IMR-90 (cell line): ENCODE results near the gene PCAT6. TPM values are rescaled to one million over a fixed set of nuclear protein-coding genes. Genes with fewer than 3 reads are reported as not detected.

Source experiments
- ATAC-seq: fragments of 200-7000 bp; cut with Tn5 transposase; 2 replicates; pipeline ENCODE4 v1.9.1; 2020; ENCODE audit warnings: low read depth, mild to moderate bottlenecking, moderate library complexity
- BruUV-seq: library from RNA; stranded (reverse); fragments of 400-500 nt; replicated peaks from 2 replicates; lab custom pipeline; 2021; lab: Mats Ljungman, UMichigan
- CTCF ChIA-PET: fragments of 300-600 bp; formaldehyde crosslinking; extraction: SDS; loops from one replicate; lab custom pipeline; 2021; ENCODE audit warnings: antibody characterized with exemption; lab: Yijun Ruan, JAX
- POLR2A ChIA-PET: fragments of 300-600 bp; sonication (Branson Sonifier 250); formaldehyde crosslinking; loops from one replicate; lab custom pipeline; 2022; ENCODE audit warnings: antibody characterized with exemption; ENCODE audit not compliant: unreplicated experiment; lab: Charles Lee
- DNase-seq: peaks from one replicate; pipeline ENCODE4 v3.0.0; 2013
- H2AFZ ChIP-seq: replicated peaks from 2 replicates; pipeline ENCODE3; 2013; ENCODE audit warnings: low read length, mild to moderate bottlenecking; ENCODE audit not compliant: poor library complexity
- H2AK5ac ChIP-seq: 2 replicates; pipeline ENCODE4 v1.6.1; 2013; ENCODE audit warnings: low read depth, low read length, inconsistent platforms
- H2AK9ac ChIP-seq: replicated peaks from 2 replicates; pipeline ENCODE3; 2013; ENCODE audit warnings: mild to moderate bottlenecking, low read depth, low read length, moderate library complexity; ENCODE audit not compliant: poor library complexity
- H2BK120ac ChIP-seq: 2 replicates; pipeline ENCODE4 v1.6.1; 2013; ENCODE audit warnings: low read depth, low read length, inconsistent platforms
- H2BK15ac ChIP-seq: 3 replicates; pipeline ENCODE4 v1.6.1; 2013; ENCODE audit warnings: low read depth, low read length, inconsistent platforms
- H2BK20ac ChIP-seq: 2 replicates; pipeline ENCODE4 v1.6.1; 2013; ENCODE audit warnings: low read depth, mild to moderate bottlenecking, inconsistent platforms, low read length, moderate library complexity
- H2BK5ac ChIP-seq: 2 replicates; pipeline ENCODE4 v1.6.1; 2013; ENCODE audit warnings: mild to moderate bottlenecking, low read depth, low read length, inconsistent platforms; ENCODE audit not compliant: poor library complexity, severe bottlenecking
- H3K14ac ChIP-seq: replicated peaks from 2 replicates; pipeline ENCODE4 v1.6.1; 2013; ENCODE audit warnings: low read depth, low read length, inconsistent platforms
- H3K18ac ChIP-seq: 2 replicates; pipeline ENCODE4 v1.6.1; 2013; ENCODE audit warnings: low read depth, low read length, control low read depth
- H3K23ac ChIP-seq: 2 replicates; pipeline ENCODE4 v1.6.1; 2013; ENCODE audit warnings: low read depth, low read length, inconsistent platforms
- H3K27ac ChIP-seq: 2 replicates; pipeline ENCODE4 v1.5.1; 2013; ENCODE audit warnings: mild to moderate bottlenecking, control low read depth, low read length; ENCODE audit not compliant: insufficient read depth
- H3K27me3 ChIP-seq: 2 replicates; pipeline ENCODE4 v1.6.1; 2013; ENCODE audit warnings: low read length; ENCODE audit not compliant: control insufficient read depth, insufficient read depth
- H3K36me3 ChIP-seq: 2 replicates; pipeline ENCODE4 v1.6.1; 2013; ENCODE audit warnings: low read length, mixed read lengths; ENCODE audit not compliant: control insufficient read depth, insufficient read depth
- H3K4ac ChIP-seq: 2 replicates; pipeline ENCODE4 v1.6.1; 2013; ENCODE audit warnings: low read depth, low read length, inconsistent platforms
- H3K4me1 ChIP-seq: 2 replicates; pipeline ENCODE4 v1.6.1; 2013; ENCODE audit warnings: low read length, mixed read lengths; ENCODE audit not compliant: control insufficient read depth, insufficient read depth
- H3K4me2 ChIP-seq: 2 replicates; pipeline ENCODE4 v1.6.1; 2013; ENCODE audit warnings: low read depth, mild to moderate bottlenecking, control low read depth, low read length, moderate library complexity
- H3K4me3 ChIP-seq: 2 replicates; pipeline ENCODE4 v1.5.1; 2013; ENCODE audit warnings: low read depth, mild to moderate bottlenecking, control low read depth, low read length, moderate library complexity; ENCODE audit not compliant: insufficient read depth
- H3K56ac ChIP-seq: 2 replicates; pipeline ENCODE4 v1.6.1; 2013; ENCODE audit warnings: low read length, inconsistent platforms; ENCODE audit not compliant: insufficient read depth; ENCODE audit errors: extremely low read depth
- H3K79me1 ChIP-seq, 2 experiments: 2 replicates each; pipeline ENCODE4 v1.6.1; 2013; ENCODE audit warnings: low read length in 2 of 2, inconsistent platforms in 1 of 2, low read depth in 1 of 2
- H3K9ac ChIP-seq: 2 replicates; pipeline ENCODE4 v1.6.1; 2013; ENCODE audit warnings: low read depth, low read length, control low read depth
- H3K9me1 ChIP-seq: 2 replicates; pipeline ENCODE4 v1.6.1; 2013; ENCODE audit warnings: low read length, inconsistent platforms; ENCODE audit not compliant: insufficient read depth
- H3K9me3 ChIP-seq: 2 replicates; pipeline ENCODE4 v1.6.1; 2013; ENCODE audit warnings: low read length; ENCODE audit not compliant: control insufficient read depth, insufficient read depth
- H4K20me1 ChIP-seq: 2 replicates; pipeline ENCODE4 v1.6.1; 2013; ENCODE audit warnings: low read length, inconsistent platforms; ENCODE audit not compliant: insufficient read depth
- H4K5ac ChIP-seq: 2 replicates; pipeline ENCODE4 v1.6.1; 2013; ENCODE audit warnings: mild to moderate bottlenecking, low read depth, low read length, control low read depth
- H4K8ac ChIP-seq, 2 experiments: 2 replicates each; pipeline ENCODE4 v1.6.1; 2013; ENCODE audit warnings: low read depth in 2 of 2, low read length in 2 of 2, control low read depth in 1 of 2, inconsistent platforms in 1 of 2
- H4K91ac ChIP-seq: 2 replicates; pipeline ENCODE4 v1.6.1; 2013; ENCODE audit warnings: low read depth, low read length, inconsistent platforms; ENCODE audit not compliant: insufficient read depth
- BHLHE40 ChIP-seq: fragments of 150-350 bp; IDR thresholded peaks from 2 replicates; pipeline ENCODE4 v1.6.1; 2016; ENCODE audit warnings: mild to moderate bottlenecking, low read depth, low read length
- CEBPB ChIP-seq: IDR thresholded peaks from 2 replicates; pipeline ENCODE4 v1.6.1; 2012; ENCODE audit warnings: low read depth, low read length, improper control_type of control experiment
- CTCF ChIP-seq: conservative IDR thresholded peaks from 2 replicates; pipeline ENCODE4 v1.5.1; 2012; ENCODE audit warnings: mild to moderate bottlenecking, low read depth, low read length, improper control_type of control experiment
- FOS ChIP-seq: fragments of 150-350 bp; IDR thresholded peaks from 2 replicates; pipeline ENCODE4 v1.6.1; 2016; ENCODE audit warnings: low read depth, low read length
- MAZ ChIP-seq: IDR thresholded peaks from 2 replicates; pipeline ENCODE4 v1.6.1; 2012; ENCODE audit warnings: low read depth, mild to moderate bottlenecking, low read length, improper control_type of control experiment, moderate library complexity, borderline replicate concordance
- MXI1 ChIP-seq: IDR thresholded peaks from 2 replicates; pipeline ENCODE4 v1.6.1; 2012; ENCODE audit warnings: low read depth, mild to moderate bottlenecking, low read length, moderate library complexity, borderline replicate concordance
- NFE2L2 ChIP-seq: fragments of 150-350 bp; IDR thresholded peaks from 2 replicates; pipeline ENCODE4 v1.6.1; 2016; ENCODE audit warnings: low read depth, mild to moderate bottlenecking, low read length
- RAD21 ChIP-seq: IDR thresholded peaks from 2 replicates; pipeline ENCODE4 v1.6.1; 2012; ENCODE audit warnings: low read length, improper control_type of control experiment
- RCOR1 ChIP-seq: IDR thresholded peaks from 2 replicates; pipeline ENCODE4 v1.6.1; 2012; ENCODE audit warnings: mild to moderate bottlenecking, low read length, improper control_type of control experiment; ENCODE audit not compliant: insufficient replicate concordance
- RFX5 ChIP-seq: IDR thresholded peaks from 2 replicates; pipeline ENCODE4 v1.8.0; 2012; ENCODE audit warnings: low read depth, mild to moderate bottlenecking, low read length, moderate library complexity
- SMC3 ChIP-seq: fragments of 150-350 bp; IDR thresholded peaks from 2 replicates; pipeline ENCODE4 v1.6.1; 2016; ENCODE audit warnings: low read depth, mild to moderate bottlenecking, antibody characterized with exemption, low read length, moderate library complexity
- USF2 ChIP-seq: fragments of 150-350 bp; IDR thresholded peaks from 2 replicates; pipeline ENCODE4 v1.6.1; 2017; ENCODE audit warnings: mild to moderate bottlenecking, antibody characterized with exemption, low read length, low read depth
- WGBS, 2 experiments: methylation state at CpG; one replicate each; pipeline versions ENCODE4 v1.1.5 to v1.1.7; 2013; ENCODE audit warnings: missing lambda C conversion rate in 2 of 2; ENCODE audit not compliant: insufficient read length in 1 of 2; ENCODE audit errors: extremely low coverage in 2 of 2; 5-methylcytosine and 5-hydroxymethylcytosine counted together
- dilution Hi-C: fragments of 300-500 bp; cut with HindIII; formaldehyde crosslinking; loops from one replicate; pipeline ENCODE4 v1.14.3; 2018; ENCODE audit warnings: low sequenced_read_pairs; ENCODE audit not compliant: unreplicated experiment
- in situ Hi-C: fragments of 300-500 bp; cut with MboI; formaldehyde crosslinking; loops from 3 replicates; pipeline ENCODE4 v1.14.3; 2019; ENCODE audit warnings: low sequenced_read_pairs, inconsistent platforms, mixed read lengths
- intact Hi-C: fragments of 100-400 bp; cut with micrococcal nuclease; formaldehyde crosslinking; loops from 2 replicates; pipeline ENCODE4 v1.10.0; 2022
- polyA plus RNA-seq, 3 experiments: library from polyadenylated mRNA; depleted of rRNA; stranded (reverse); fragments of >200 nt; gene quantifications; 2 replicates each; pipeline ENCODE4 v1.2.3, GENCODE V29; 2012; ENCODE audit warnings: low replicate concordance in 1 of 3
- total RNA-seq: library from RNA; depleted of rRNA; stranded (reverse); fragments of >200 nt; gene quantifications from 2 replicates; pipeline ENCODE4 v1.2.3, GENCODE V29; 2012

Gene PCAT6
- total and polyA plus RNA-seq, 2 of the 4 experiments (the other 2 are of a cell fraction), result 5.8 TPM; not detected in 1

GRCh38 chr1:202810615-202811295 lies at the start of gene PCAT6 (continued):
- no peak for TF ChIP-seq SMC3
- no peak for TF ChIP-seq RAD21
- no peak for TF ChIP-seq MXI1

DNA sequence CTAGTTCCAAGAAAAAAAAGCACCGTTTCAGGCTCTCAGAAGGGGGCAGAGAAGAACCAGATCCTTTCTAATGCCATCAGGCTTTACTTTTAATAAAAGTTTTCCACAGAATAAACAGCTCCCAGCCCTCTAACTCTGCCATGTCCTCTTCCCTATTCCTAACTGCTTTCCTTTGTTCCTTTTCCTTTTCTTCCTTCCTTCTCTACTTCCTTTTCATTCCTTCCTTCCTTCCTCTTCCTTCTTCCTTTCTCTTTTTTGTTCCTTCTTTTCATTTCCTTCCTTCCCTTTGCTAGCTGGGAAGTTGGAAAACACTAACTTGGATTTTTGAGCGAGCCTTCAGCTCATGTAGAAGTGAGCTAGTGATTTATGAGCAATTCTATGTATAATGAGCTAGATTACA lies 48.7 kb upstream of the PCAT6 start:
- H3K4ac ChIP-seq, result no peak overlapping the region
- H2AK5ac ChIP-seq, result no peak overlapping the region
- peaks cover 53% of the 10 kb centered on the region for H3K36me3 ChIP-seq
- no peak overlapping the region for H3K14ac ChIP-seq
- WGBS, 2 experiments, result no CpG with 5 or more reads among the region's 2 CpGs
- in situ Hi-C loops (no loop called here), intact Hi-C loops (no loop called here), dilution Hi-C loops (no loop called here)
- peaks cover 10% of the 10 kb centered on the region for H4K20me1 ChIP-seq
- no peak overlapping the region for H4K8ac ChIP-seq
- no peak overlapping the region for H3K9ac ChIP-seq
- no peak overlapping the region for H4K91ac ChIP-seq
- H3K27me3 ChIP-seq, result no peaks in the 10 kb centered on the region
- no peak overlapping the region for H3K18ac ChIP-seq
- H2BK120ac ChIP-seq, result no peak overlapping the region
- H2AFZ ChIP-seq, result no peak overlapping the region
- ChIA-PET CTCF (interaction anchor here (1.1 kb wide), 1 partner anchor 10 kb away, joined by 3 read pairs; no protein-coding TSS in a partner anchor), POLR2A (no interaction called here)
- no peak overlapping the region for H3K4me3 ChIP-seq
- H3K4me2 ChIP-seq, result no peak overlapping the region
- peaks cover 1% of the 10 kb centered on the region; the same call in 1 of the 2 replicates for H3K9me1 ChIP-seq
- no peak overlapping the region for H3K27ac ChIP-seq
- no peak overlapping the region for H2BK15ac ChIP-seq
- ATAC-seq (no peak), DNase-seq (no peak)
- BruUV-seq, result no TSS peak
- no peak overlapping the region for H4K5ac ChIP-seq
- no peak overlapping the region for H3K23ac ChIP-seq
- no peaks in the 10 kb centered on the region for H3K9me3 ChIP-seq
- peaks cover 3% of the 10 kb centered on the region for H3K4me1 ChIP-seq
- H2BK5ac ChIP-seq, result no peak overlapping the region
- H3K56ac ChIP-seq, result no peak overlapping the region
- H2BK20ac ChIP-seq, result no peak overlapping the region
- peaks cover 4 to 24% of the 10 kb centered on the region in 2 experiments; a peak in 3 of 4 replicates for H3K79me1 ChIP-seq
- no peak overlapping the region for H2AK9ac ChIP-seq
- no peak for TF ChIP-seq MXI1
- no peak for TF ChIP-seq RFX5
- no peak for TF ChIP-seq CTCF
- TF ChIP-seq BHLHE40, result no peak
- no peak for TF ChIP-seq FOS
- no peak for TF ChIP-seq USF2
- no peak for TF ChIP-seq NFE2L2
- no peak for TF ChIP-seq RAD21
- no peak for TF ChIP-seq RCOR1
- TF ChIP-seq MAZ, result no peak
- no peak for TF ChIP-seq CEBPB
